HEK293 (cell line): Measurements from ENCODE around the gene EYS.

ENCODE experiments used
- CTCF ChIA-PET: fragments of 350-600 bp; formaldehyde crosslinking; extraction: SDS; loops from one replicate; lab custom pipeline; 2021; ENCODE audit warnings: antibody characterized with exemption; lab: Yijun Ruan, JAX
- POLR2A ChIA-PET: fragments of 300-600 bp; formaldehyde crosslinking; extraction: SDS; loops from one replicate; lab custom pipeline; 2020; ENCODE audit warnings: antibody characterized with exemption, inconsistent platforms; lab: Yijun Ruan, JAX
- H3K27ac ChIP-seq: fragments of 200-500 bp; sonication (Bioruptor generic); 2 replicates; pipeline ENCODE4 v1.5.1; 2014; ENCODE audit warnings: low read depth, low read length, control low read depth, inconsistent platforms; ENCODE audit errors: extremely low read depth
- H3K36me3 ChIP-seq, 2 experiments: fragments of 200-500 bp in 1 of 2; sonication (Bioruptor generic) in 1 of 2; 1 replicate in 1 of 2; 2 replicates in 1 of 2; pipeline ENCODE4 v1.5.1; 2014 to 2017; ENCODE audit warnings: inconsistent platforms in 2 of 2, low read length in 2 of 2; ENCODE audit not compliant: control insufficient read depth in 2 of 2, insufficient read depth in 1 of 2
- H3K4me1 ChIP-seq: fragments of 200-500 bp; sonication (Bioruptor generic); 2 replicates; pipeline ENCODE4 v1.5.1; 2014; ENCODE audit warnings: mild to moderate bottlenecking, low read length, inconsistent platforms; ENCODE audit not compliant: control insufficient read depth, insufficient read depth
- H3K4me3 ChIP-seq: 2 replicates; pipeline ENCODE4 v1.5.1; 2011; ENCODE audit warnings: low read depth, mild to moderate bottlenecking, control low read depth, low read length, moderate library complexity
- H3K9me3 ChIP-seq: fragments of 200-500 bp; sonication (Bioruptor generic); 2 replicates; pipeline ENCODE4 v1.5.1; 2014; ENCODE audit warnings: low read depth, low read length, inconsistent platforms; ENCODE audit not compliant: control insufficient read depth, insufficient read depth
- BCL11B ChIP-seq: fragments of 450-650 bp; formaldehyde crosslinking; IDR thresholded peaks from 2 replicates; pipeline ENCODE4 v1.5.1; 2016; ENCODE audit warnings: low read depth, missing biosample characterization, missing genetic modification characterization
- PATZ1 ChIP-seq: fragments of 450-650 bp; formaldehyde crosslinking; IDR thresholded peaks from 2 replicates; pipeline ENCODE4 v1.5.1; 2016; ENCODE audit warnings: missing biosample characterization, missing genetic modification characterization
- PRDM10 ChIP-seq: fragments of 450-650 bp; formaldehyde crosslinking; IDR thresholded peaks from 2 replicates; pipeline ENCODE4 v1.5.1; 2016; ENCODE audit warnings: missing biosample characterization, missing genetic modification characterization
- TRIM28 ChIP-seq: IDR thresholded peaks from 2 replicates; pipeline ENCODE4 v1.6.1; 2011; ENCODE audit warnings: low read length, control low read depth, borderline replicate concordance
- YY2 ChIP-seq: fragments of 450-650 bp; formaldehyde crosslinking; IDR thresholded peaks from 2 replicates; pipeline ENCODE4 v1.5.1; 2016; ENCODE audit warnings: missing biosample characterization, missing genetic modification characterization
- ZBTB20 ChIP-seq: fragments of 450-650 bp; formaldehyde crosslinking; IDR thresholded peaks from 2 replicates; pipeline ENCODE4 v1.5.1; 2016; ENCODE audit warnings: missing biosample characterization, missing genetic modification characterization
- ZEB2 ChIP-seq: fragments of 450-650 bp; formaldehyde crosslinking; IDR thresholded peaks from 2 replicates; pipeline ENCODE4 v1.5.1; 2016; ENCODE audit warnings: missing biosample characterization, missing genetic modification characterization
- ZFP3 ChIP-seq: fragments of 450-650 bp; formaldehyde crosslinking; IDR thresholded peaks from 2 replicates; pipeline ENCODE4 v1.5.1; 2016; ENCODE audit warnings: low read depth, missing biosample characterization, missing genetic modification characterization
- ZNF175 ChIP-seq: fragments of 450-650 bp; formaldehyde crosslinking; IDR thresholded peaks from 2 replicates; pipeline ENCODE4 v1.5.1; 2016; ENCODE audit warnings: missing biosample characterization, missing genetic modification characterization
- ZNF311 ChIP-seq: fragments of 450-650 bp; formaldehyde crosslinking; IDR thresholded peaks from 2 replicates; pipeline ENCODE4 v1.5.1; 2017; ENCODE audit warnings: missing biosample characterization, missing genetic modification characterization, borderline replicate concordance
- ZNF324 ChIP-seq: fragments of 450-650 bp; formaldehyde crosslinking; IDR thresholded peaks from 2 replicates; pipeline ENCODE4 v1.5.1; 2016; ENCODE audit warnings: missing biosample characterization, missing genetic modification characterization
- ZNF354C ChIP-seq: fragments of 450-650 bp; formaldehyde crosslinking; IDR thresholded peaks from 2 replicates; pipeline ENCODE4 v1.5.1; 2016; ENCODE audit warnings: missing biosample characterization, missing genetic modification characterization, low read depth, borderline replicate concordance
- ZNF362 ChIP-seq: fragments of 450-650 bp; formaldehyde crosslinking; IDR thresholded peaks from 2 replicates; pipeline ENCODE4 v1.5.1; 2016; ENCODE audit warnings: missing biosample characterization, missing genetic modification characterization
- ZNF37A ChIP-seq: fragments of 450-650 bp; IDR thresholded peaks from 2 replicates; pipeline ENCODE4 v1.5.1; 2018; ENCODE audit warnings: missing biosample characterization, missing genetic modification characterization
- ZNF391 ChIP-seq: fragments of 450-650 bp; formaldehyde crosslinking; IDR thresholded peaks from 2 replicates; pipeline ENCODE4 v1.5.1; 2016; ENCODE audit warnings: low read depth, missing biosample characterization, missing genetic modification characterization, borderline replicate concordance
- ZNF404 ChIP-seq: fragments of 450-650 bp; formaldehyde crosslinking; IDR thresholded peaks from 2 replicates; pipeline ENCODE4 v1.5.1; 2017; ENCODE audit warnings: missing biosample characterization, missing genetic modification characterization
- ZNF514 ChIP-seq: fragments of 450-650 bp; formaldehyde crosslinking; IDR thresholded peaks from 2 replicates; pipeline ENCODE4 v1.5.1; 2016; ENCODE audit warnings: missing biosample characterization, missing genetic modification characterization
- ZNF560 ChIP-seq: fragments of 450-650 bp; formaldehyde crosslinking; IDR thresholded peaks from 2 replicates; pipeline ENCODE4 v1.5.1; 2017; ENCODE audit warnings: missing biosample characterization, missing genetic modification characterization, borderline replicate concordance
- ZNF600 ChIP-seq: fragments of 450-650 bp; formaldehyde crosslinking; IDR thresholded peaks from 2 replicates; pipeline ENCODE4 v1.5.1; 2016; ENCODE audit warnings: missing biosample characterization, missing genetic modification characterization
- ZNF701 ChIP-seq: fragments of 450-650 bp; formaldehyde crosslinking; IDR thresholded peaks from 2 replicates; pipeline ENCODE4 v1.5.1; 2016; ENCODE audit warnings: missing biosample characterization, missing genetic modification characterization
- TF ChIP-seq, protein P1 (sequence below): fragments of 450-650 bp; formaldehyde crosslinking; IDR thresholded peaks from 2 replicates; pipeline ENCODE4 v1.5.1; 2016; ENCODE audit warnings: missing biosample characterization, missing genetic modification characterization, low read depth
- TF ChIP-seq, protein P2 (sequence below): fragments of 450-650 bp; formaldehyde crosslinking; IDR thresholded peaks from 2 replicates; pipeline ENCODE4 v1.5.1; 2016; ENCODE audit warnings: missing biosample characterization, missing genetic modification characterization, borderline replicate concordance
- TF ChIP-seq, protein P3 (sequence below): fragments of 450-650 bp; formaldehyde crosslinking; IDR thresholded peaks from 2 replicates; pipeline ENCODE4 v1.5.1; 2016; ENCODE audit warnings: missing biosample characterization, missing genetic modification characterization

Gene EYS

DNA sequence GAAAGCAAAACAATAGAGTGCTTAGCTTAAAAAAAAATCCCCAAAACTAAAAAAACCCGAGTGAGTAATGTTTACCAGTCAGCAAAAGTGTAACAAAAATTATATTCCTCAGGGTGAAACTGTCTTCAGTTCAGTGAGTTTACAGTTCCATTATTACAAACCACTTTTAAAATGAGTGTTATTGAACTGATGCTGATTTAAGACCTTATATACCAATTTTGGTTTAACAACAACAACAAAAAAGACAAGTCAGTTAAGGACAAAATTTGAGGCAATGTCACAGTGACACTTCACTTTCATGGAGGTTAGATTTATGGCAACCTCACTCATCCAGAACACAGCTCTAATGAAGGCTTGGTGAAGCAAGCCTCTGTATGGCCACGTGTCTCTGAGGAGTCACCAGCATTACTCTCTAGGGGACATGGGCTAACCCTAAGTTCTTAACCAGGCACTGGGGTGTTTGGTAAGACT, 1440.6 kb downstream of the EYS start:
- no peak for TF ChIP-seq YY2
- no peak for TF ChIP-seq ZNF175 (tag by site-specific recombination)
- TF ChIP-seq, protein P1, sequence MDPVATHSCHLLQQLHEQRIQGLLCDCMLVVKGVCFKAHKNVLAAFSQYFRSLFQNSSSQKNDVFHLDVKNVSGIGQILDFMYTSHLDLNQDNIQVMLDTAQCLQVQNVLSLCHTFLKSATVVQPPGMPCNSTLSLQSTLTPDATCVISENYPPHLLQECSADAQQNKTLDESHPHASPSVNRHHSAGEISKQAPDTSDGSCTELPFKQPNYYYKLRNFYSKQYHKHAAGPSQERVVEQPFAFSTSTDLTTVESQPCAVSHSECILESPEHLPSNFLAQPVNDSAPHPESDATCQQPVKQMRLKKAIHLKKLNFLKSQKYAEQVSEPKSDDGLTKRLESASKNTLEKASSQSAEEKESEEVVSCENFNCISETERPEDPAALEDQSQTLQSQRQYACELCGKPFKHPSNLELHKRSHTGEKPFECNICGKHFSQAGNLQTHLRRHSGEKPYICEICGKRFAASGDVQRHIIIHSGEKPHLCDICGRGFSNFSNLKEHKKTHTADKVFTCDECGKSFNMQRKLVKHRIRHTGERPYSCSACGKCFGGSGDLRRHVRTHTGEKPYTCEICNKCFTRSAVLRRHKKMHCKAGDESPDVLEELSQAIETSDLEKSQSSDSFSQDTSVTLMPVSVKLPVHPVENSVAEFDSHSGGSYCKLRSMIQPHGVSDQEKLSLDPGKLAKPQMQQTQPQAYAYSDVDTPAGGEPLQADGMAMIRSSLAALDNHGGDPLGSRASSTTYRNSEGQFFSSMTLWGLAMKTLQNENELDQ: no peak
- TF ChIP-seq ZNF404 (tag by site-specific recombination): no peak
- TF ChIP-seq ZNF560 (tag by site-specific recombination): no peak
- no peak for TF ChIP-seq ZNF311
- TF ChIP-seq, protein P2, sequence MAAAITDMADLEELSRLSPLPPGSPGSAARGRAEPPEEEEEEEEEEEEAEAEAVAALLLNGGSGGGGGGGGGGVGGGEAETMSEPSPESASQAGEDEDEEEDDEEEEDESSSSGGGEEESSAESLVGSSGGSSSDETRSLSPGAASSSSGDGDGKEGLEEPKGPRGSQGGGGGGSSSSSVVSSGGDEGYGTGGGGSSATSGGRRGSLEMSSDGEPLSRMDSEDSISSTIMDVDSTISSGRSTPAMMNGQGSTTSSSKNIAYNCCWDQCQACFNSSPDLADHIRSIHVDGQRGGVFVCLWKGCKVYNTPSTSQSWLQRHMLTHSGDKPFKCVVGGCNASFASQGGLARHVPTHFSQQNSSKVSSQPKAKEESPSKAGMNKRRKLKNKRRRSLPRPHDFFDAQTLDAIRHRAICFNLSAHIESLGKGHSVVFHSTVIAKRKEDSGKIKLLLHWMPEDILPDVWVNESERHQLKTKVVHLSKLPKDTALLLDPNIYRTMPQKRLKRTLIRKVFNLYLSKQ: no peak
- Histone ChIP-seq H3K4me1 (no peaks in the 10 kb centered on the region), H3K27ac (no peak overlapping the region), H3K36me3 (no peaks in the 10 kb centered on the region), H3K9me3 (no peaks in the 10 kb centered on the region), H3K4me3 (no peak overlapping the region)
- CTCF ChIA-PET: interaction anchor here (0.6 kb wide), 1 partner anchor 255 kb away, joined by 3 read pairs; no protein-coding TSS in a partner anchor
- POLR2A ChIA-PET: no interaction called here

DNA sequence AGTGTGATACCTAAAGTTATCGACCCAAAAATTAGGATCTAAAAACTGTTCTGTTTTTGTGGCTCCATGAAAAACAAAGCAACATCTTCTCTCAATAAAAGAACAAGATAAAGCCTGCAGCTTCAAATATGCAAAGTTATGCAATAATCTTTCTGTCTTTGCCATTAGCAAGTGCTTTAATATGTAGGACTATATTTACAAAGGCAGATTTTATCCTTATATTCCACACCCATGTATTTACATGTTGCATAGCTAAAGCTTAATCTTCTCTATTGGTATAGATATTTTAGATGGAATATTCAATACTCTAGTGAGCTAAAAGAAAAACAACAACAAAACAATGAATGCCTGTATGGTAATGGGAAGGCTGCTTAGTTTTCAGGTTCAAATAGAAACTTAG, 1443.2 kb downstream of the EYS start:
- Histone ChIP-seq H3K4me3 (no peak overlapping the region), H3K4me1 (no peaks in the 10 kb centered on the region), H3K9me3 (no peaks in the 10 kb centered on the region), H3K36me3 (no peaks in the 10 kb centered on the region), H3K27ac (no peak overlapping the region)
- ChIA-PET CTCF (interaction anchor here (0.6 to 1.8 kb wide), 2 partner anchors 9 to 248 kb away, joined by 3 to 6 read pairs; no protein-coding TSS in a partner anchor), POLR2A (no interaction called here)
- TF ChIP-seq ZNF404 (tag by site-specific recombination) (no peak), BCL11B (tag by site-specific recombination) (no peak), ZNF701 (tag by site-specific recombination) (no peak), PRDM10 (tag by site-specific recombination) (no peak), ZNF514 (tag by site-specific recombination) (no peak), ZNF391 (tag by site-specific recombination) (no peak), ZNF37A (tag by site-specific recombination) (no peak), ZFP3 (tag by site-specific recombination) (no peak), TRIM28 (no peak), ZNF600 (no peak), ZNF175 (tag by site-specific recombination) (no peak), ZEB2 (tag by site-specific recombination) (no peak), ZBTB20 (no peak), PATZ1 (no peak), ZNF354C (no peak), ZNF362 (tag by site-specific recombination) (no peak), ZNF324 (tag by site-specific recombination) (no peak)
- TF ChIP-seq, protein P3, sequence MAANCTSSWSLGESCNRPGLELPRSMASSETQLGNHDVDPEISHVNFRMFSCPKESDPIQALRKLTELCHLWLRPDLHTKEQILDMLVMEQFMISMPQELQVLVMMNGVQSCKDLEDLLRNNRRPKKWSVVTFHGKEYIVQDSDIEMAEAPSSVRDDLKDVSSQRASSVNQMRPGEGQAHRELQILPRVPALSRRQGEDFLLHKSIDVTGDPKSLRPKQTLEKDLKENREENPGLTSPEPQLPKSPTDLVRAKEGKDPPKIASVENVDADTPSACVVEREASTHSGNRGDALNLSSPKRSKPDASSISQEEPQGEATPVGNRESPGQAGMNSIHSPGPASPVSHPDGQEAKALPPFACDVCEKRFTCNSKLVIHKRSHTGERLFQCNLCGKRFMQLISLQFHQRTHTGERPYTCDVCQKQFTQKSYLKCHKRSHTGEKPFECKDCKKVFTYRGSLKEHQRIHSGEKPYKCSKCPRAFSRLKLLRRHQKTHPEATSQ (tag by site-specific recombination): no peak
